ENCODE results near the gene TTLL7. TPM values are rescaled to one million over a fixed set of nuclear protein-coding genes. Genes with fewer than 3 reads are reported as not detected.

TTLL7 gene
- total RNA-seq, 1 experiment from 2014 or later = 7.9 TPM

DNA sequence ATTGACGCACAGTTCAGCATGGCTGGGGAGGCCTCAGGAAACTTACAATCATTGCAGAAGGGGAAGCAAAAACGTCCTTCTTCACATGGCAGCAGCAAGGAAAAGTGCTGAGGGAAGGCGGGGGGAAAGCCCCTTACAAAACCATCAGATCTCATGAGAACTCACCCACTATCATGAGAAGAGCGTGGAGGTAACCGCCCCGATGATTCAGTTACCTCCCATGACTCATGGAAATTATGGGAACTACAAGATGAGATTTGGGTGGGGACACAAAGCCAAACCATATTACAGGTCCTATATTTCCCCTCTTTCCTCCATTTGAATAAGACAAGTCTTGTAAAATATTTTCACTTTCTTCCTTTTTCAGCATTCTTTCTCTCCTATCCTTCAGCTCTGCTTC lies 7.7 kb upstream of the TTLL7 start (continued):
- TF ChIP-seq TP53 (CRISPR knock-in tag; IDR thresholded peaks at IDR 0.05) = no peak

- ATAC-seq (no peak), DNase-seq (ENCODE audit: low spot score) (no peak)
- no peaks in the 10 kb centered on the region for H3K9me3 Mint-ChIP-seq
- no peak overlapping the region for H3K27ac Mint-ChIP-seq
- peaks cover 15% of the 10 kb centered on the region for H3K4me1 Mint-ChIP-seq
- ChIA-PET POLR2A (no interaction called here), CTCF (no interaction called here)
- H3K27me3 Mint-ChIP-seq (ENCODE audit: low read depth) = peaks cover 71% of the 10 kb centered on the region
- TF ChIP-seq RELA (CRISPR knock-in tag; IDR thresholded peaks at IDR 0.05; ENCODE audit: borderline replicate concordance) = no peak
- TF ChIP-seq ATF6 (CRISPR knock-in tag; IDR thresholded peaks at IDR 0.05) = no peak
- TF ChIP-seq NR1H2 (CRISPR knock-in tag; IDR thresholded peaks at IDR 0.05) = no peak
- TF ChIP-seq, protein P1, sequence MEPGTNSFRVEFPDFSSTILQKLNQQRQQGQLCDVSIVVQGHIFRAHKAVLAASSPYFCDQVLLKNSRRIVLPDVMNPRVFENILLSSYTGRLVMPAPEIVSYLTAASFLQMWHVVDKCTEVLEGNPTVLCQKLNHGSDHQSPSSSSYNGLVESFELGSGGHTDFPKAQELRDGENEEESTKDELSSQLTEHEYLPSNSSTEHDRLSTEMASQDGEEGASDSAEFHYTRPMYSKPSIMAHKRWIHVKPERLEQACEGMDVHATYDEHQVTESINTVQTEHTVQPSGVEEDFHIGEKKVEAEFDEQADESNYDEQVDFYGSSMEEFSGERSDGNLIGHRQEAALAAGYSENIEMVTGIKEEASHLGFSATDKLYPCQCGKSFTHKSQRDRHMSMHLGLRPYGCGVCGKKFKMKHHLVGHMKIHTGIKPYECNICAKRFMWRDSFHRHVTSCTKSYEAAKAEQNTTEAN (CRISPR knock-in tag; IDR thresholded peaks at IDR 0.05) = no peak
- TF ChIP-seq HMGA2 (CRISPR knock-in tag; IDR thresholded peaks at IDR 0.05) = no peak
- TF ChIP-seq NFE2L1 (CRISPR knock-in tag; IDR thresholded peaks at IDR 0.05) = no peak
- TF ChIP-seq, protein P2, sequence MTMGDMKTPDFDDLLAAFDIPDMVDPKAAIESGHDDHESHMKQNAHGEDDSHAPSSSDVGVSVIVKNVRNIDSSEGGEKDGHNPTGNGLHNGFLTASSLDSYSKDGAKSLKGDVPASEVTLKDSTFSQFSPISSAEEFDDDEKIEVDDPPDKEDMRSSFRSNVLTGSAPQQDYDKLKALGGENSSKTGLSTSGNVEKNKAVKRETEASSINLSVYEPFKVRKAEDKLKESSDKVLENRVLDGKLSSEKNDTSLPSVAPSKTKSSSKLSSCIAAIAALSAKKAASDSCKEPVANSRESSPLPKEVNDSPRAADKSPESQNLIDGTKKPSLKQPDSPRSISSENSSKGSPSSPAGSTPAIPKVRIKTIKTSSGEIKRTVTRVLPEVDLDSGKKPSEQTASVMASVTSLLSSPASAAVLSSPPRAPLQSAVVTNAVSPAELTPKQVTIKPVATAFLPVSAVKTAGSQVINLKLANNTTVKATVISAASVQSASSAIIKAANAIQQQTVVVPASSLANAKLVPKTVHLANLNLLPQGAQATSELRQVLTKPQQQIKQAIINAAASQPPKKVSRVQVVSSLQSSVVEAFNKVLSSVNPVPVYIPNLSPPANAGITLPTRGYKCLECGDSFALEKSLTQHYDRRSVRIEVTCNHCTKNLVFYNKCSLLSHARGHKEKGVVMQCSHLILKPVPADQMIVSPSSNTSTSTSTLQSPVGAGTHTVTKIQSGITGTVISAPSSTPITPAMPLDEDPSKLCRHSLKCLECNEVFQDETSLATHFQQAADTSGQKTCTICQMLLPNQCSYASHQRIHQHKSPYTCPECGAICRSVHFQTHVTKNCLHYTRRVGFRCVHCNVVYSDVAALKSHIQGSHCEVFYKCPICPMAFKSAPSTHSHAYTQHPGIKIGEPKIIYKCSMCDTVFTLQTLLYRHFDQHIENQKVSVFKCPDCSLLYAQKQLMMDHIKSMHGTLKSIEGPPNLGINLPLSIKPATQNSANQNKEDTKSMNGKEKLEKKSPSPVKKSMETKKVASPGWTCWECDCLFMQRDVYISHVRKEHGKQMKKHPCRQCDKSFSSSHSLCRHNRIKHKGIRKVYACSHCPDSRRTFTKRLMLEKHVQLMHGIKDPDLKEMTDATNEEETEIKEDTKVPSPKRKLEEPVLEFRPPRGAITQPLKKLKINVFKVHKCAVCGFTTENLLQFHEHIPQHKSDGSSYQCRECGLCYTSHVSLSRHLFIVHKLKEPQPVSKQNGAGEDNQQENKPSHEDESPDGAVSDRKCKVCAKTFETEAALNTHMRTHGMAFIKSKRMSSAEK (CRISPR knock-in tag; IDR thresholded peaks at IDR 0.05; ENCODE audit: borderline replicate concordance) = no peak
- no peak for TF ChIP-seq SP1 (CRISPR knock-in tag; conservative IDR thresholded peaks at IDR 0.05)
- TF ChIP-seq GABPB1 (CRISPR knock-in tag; IDR thresholded peaks at IDR 0.05) = no peak
- no peak for TF ChIP-seq MXD4 (CRISPR knock-in tag; IDR thresholded peaks at IDR 0.05; ENCODE audit: borderline replicate concordance)
- no peaks in the 10 kb centered on the region for H3K36me3 Mint-ChIP-seq
- no peak overlapping the region for H3K4me3 Mint-ChIP-seq
Observed at GRCh38 chr1:84001501-84001900, 2.6 kb upstream of the TTLL7 start.

GRCh38 chr1:84000954-84001495 lies 2.1 kb upstream of the TTLL7 start:
- Mint-ChIP-seq H3K4me3 (no peak overlapping the region), H3K27ac (no peak overlapping the region), H3K9me3 (no peaks in the 10 kb centered on the region), H3K27me3 (ENCODE audit: low read depth) (peaks cover 68% of the 10 kb centered on the region), H3K36me3 (no peaks in the 10 kb centered on the region), H3K4me1 (peaks cover 15% of the 10 kb centered on the region)
- CTCF ChIA-PET = no interaction called here
- no peak for ATAC-seq
- POLR2A ChIA-PET = no interaction called here
- TF ChIP-seq, protein P3, sequence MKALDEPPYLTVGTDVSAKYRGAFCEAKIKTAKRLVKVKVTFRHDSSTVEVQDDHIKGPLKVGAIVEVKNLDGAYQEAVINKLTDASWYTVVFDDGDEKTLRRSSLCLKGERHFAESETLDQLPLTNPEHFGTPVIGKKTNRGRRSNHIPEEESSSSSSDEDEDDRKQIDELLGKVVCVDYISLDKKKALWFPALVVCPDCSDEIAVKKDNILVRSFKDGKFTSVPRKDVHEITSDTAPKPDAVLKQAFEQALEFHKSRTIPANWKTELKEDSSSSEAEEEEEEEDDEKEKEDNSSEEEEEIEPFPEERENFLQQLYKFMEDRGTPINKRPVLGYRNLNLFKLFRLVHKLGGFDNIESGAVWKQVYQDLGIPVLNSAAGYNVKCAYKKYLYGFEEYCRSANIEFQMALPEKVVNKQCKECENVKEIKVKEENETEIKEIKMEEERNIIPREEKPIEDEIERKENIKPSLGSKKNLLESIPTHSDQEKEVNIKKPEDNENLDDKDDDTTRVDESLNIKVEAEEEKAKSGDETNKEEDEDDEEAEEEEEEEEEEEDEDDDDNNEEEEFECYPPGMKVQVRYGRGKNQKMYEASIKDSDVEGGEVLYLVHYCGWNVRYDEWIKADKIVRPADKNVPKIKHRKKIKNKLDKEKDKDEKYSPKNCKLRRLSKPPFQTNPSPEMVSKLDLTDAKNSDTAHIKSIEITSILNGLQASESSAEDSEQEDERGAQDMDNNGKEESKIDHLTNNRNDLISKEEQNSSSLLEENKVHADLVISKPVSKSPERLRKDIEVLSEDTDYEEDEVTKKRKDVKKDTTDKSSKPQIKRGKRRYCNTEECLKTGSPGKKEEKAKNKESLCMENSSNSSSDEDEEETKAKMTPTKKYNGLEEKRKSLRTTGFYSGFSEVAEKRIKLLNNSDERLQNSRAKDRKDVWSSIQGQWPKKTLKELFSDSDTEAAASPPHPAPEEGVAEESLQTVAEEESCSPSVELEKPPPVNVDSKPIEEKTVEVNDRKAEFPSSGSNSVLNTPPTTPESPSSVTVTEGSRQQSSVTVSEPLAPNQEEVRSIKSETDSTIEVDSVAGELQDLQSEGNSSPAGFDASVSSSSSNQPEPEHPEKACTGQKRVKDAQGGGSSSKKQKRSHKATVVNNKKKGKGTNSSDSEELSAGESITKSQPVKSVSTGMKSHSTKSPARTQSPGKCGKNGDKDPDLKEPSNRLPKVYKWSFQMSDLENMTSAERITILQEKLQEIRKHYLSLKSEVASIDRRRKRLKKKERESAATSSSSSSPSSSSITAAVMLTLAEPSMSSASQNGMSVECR (CRISPR knock-in tag; IDR thresholded peaks at IDR 0.05; ENCODE audit: borderline replicate concordance) = no peak
- TF ChIP-seq JAZF1 (CRISPR knock-in tag; IDR thresholded peaks at IDR 0.05) = no peak
- TF ChIP-seq NFE2L1 (CRISPR knock-in tag; IDR thresholded peaks at IDR 0.05) = no peak
- TF ChIP-seq SMAD4 (CRISPR knock-in tag; IDR thresholded peaks at IDR 0.05) = no peak
- no peak for DNase-seq (ENCODE audit: low spot score)

Data from WTC11 (cell line).